Measurements from ENCODE around the gene RPS6KA1. TPM values are rescaled to one million over a fixed set of nuclear protein-coding genes. Genes with fewer than 3 reads are reported as not detected.

Gene RPS6KA1
- total RNA-seq, 6 experiments from 2014 or later: 6.2 to 42.6 (median 20.9) TPM

DNA sequence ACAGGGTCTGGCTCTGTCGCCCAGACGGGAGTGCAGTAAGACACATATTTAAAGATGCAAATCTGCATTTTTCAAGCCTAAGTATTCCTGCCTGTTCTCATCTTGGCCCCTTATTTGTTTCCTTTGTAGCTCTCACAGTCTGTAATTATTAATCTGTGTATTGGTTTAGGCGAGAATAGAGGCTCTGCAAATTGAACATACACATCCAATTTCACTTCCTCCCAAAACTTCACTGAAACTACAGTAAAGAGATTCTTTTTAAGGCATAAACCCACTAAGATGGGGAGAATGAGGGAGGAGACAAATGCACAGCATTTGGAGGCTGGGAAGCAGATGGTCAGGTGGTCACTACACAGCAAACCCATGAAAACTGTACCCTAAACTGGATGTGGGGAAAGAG, 36.3 kb upstream of the RPS6KA1 start:
- no peaks in the 10 kb centered on the region for H3K27me3 ChIP-seq
- no peak overlapping the region for H3K4me3 ChIP-seq
- H3K27ac ChIP-seq: no peak overlapping the region
- H3K4me1 ChIP-seq: no peaks in the 10 kb centered on the region
- no peak for ATAC-seq
- DNase-seq: no peak
- no peak for TF ChIP-seq CTCF (IDR thresholded peaks at IDR 0.05)
- no peak for TF ChIP-seq POLR2A (IDR thresholded peaks at IDR 0.05)
- intact Hi-C loops (cut with DNase I): no loop called here
- WGBS (ENCODE audit: insufficient coverage, low coverage, low lambda C conversion rate, missing lambda C conversion rate): 56% methylated on average over 3 of the region's 3 CpGs
- H3K9me3 ChIP-seq: no peaks in the 10 kb centered on the region
- H3K36me3 ChIP-seq: no peaks in the 10 kb centered on the region

DNA sequence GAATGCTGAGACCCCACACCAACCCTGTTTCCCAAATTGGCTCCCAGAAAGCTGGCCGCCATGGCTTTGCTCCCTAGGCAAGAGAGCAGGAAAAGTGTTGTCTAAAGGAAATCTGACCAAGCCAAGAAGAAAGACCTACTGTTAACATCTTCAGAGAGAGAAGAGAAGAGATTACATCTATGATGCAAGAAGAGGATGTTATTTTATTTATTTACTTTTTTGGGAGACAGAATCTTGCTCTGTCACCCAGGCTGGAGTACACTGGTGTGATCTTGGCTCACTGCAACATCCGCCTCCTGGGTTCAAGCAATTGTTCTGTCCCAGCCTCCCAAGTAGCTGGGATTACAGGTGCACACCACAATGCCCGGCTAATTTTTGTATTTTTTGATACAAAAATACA, 35.6 kb upstream of the RPS6KA1 start:
- H3K4me1 ChIP-seq: no peaks in the 10 kb centered on the region
- DNase-seq: no peak
- H3K4me3 ChIP-seq: no peak overlapping the region
- H3K27ac ChIP-seq: no peak overlapping the region
- no peaks in the 10 kb centered on the region for H3K36me3 ChIP-seq
- ATAC-seq: no peak
- 80% methylated on average over 3 of the region's 3 CpGs for WGBS (ENCODE audit: insufficient coverage, low coverage, low lambda C conversion rate, missing lambda C conversion rate)
- TF ChIP-seq POLR2A (IDR thresholded peaks at IDR 0.05) (no peak), CTCF (IDR thresholded peaks at IDR 0.05) (no peak)
- H3K27me3 ChIP-seq: no peaks in the 10 kb centered on the region
- H3K9me3 ChIP-seq: no peaks in the 10 kb centered on the region
- intact Hi-C loops (cut with DNase I): no loop called here

DNA sequence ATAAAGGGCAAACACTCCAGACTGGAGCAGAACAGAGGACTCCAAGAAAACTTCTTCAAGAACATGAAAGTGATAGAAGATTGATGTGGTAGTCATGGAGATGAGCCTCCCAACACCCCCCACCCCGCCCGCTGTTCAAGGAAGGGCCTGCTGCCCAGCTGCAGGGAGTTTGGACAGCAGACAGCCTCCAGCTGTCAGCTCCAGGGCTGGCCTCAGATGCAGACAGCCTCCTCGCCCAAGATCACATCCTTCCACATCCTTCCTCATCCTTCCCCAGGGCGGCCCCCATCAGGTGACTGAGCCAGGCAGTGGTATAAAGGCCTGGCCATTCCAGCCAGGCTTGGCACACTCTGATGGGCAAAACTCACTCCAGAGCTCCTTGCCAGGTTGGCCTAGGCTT, 32.7 kb upstream of the RPS6KA1 start:
- TF ChIP-seq POLR2A (IDR thresholded peaks at IDR 0.05): no peak
- no peak for TF ChIP-seq CTCF (IDR thresholded peaks at IDR 0.05)

DNA sequence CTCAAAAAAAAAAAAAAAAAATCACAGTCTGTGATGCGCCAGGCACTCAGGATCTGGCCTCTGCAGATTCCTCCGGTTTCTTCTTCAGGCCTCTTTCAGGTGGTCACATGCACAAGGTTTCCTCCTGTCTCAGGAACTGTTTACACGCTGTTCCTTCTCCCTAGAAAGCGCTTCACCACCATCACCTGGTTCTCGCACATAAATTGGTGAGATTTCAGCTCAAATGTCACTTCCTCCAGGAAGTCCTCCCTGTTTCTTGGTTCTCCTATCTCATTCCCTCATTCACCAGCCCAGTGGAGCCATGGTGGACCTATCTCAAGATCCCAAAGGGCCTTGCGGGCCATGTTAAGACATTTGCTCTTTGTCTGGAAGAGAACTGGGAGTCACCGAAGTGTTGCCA, 30.7 kb upstream of the RPS6KA1 start:
- Histone ChIP-seq H3K27me3 (no peaks in the 10 kb centered on the region), H3K4me3 (no peak overlapping the region), H3K4me1 (peaks cover 0 to 9% (median 2%) of the 10 kb centered on the region in 4 donors), H3K27ac (no peak overlapping the region), H3K9me3 (no peaks in the 10 kb centered on the region), H3K36me3 (no peaks in the 10 kb centered on the region)
- 94% methylated on average over 5 of the region's 7 CpGs for WGBS (ENCODE audit: insufficient coverage, low coverage, low lambda C conversion rate, missing lambda C conversion rate)
- intact Hi-C loops (cut with DNase I): no loop called here
- TF ChIP-seq CTCF (IDR thresholded peaks at IDR 0.05) (no peak), POLR2A (IDR thresholded peaks at IDR 0.05) (no peak)
- DNase-seq (no peak), ATAC-seq (no peak)

More for the DNA sequence above, 32.7 kb upstream of the RPS6KA1 start:
- WGBS (ENCODE audit: insufficient coverage, low coverage, low lambda C conversion rate, missing lambda C conversion rate): 86% methylated on average over 2 of the region's 4 CpGs
- Histone ChIP-seq H3K27ac (no peak overlapping the region), H3K9me3 (no peaks in the 10 kb centered on the region), H3K4me1 (peaks cover 0 to 7% (median 2%) of the 10 kb centered on the region in 4 donors), H3K36me3 (no peaks in the 10 kb centered on the region), H3K27me3 (no peaks in the 10 kb centered on the region), H3K4me3 (no peak overlapping the region)
- DNase-seq (no peak), ATAC-seq (no peak)
- intact Hi-C loops (cut with DNase I): no loop called here

Data from right lobe of liver (tissue), 6 donors.